WERI-Rb-1 (cell line): ENCODE data around the gene OR10H3.
A peak's percentile ranks its signal among the peaks of the same experiment; 100 is the strongest.

Source experiments
- DNase-seq: peaks from one replicate; pipeline ENCODE4 v3.0.0-alpha.2; 2020
- H3K27ac ChIP-seq: fragments of 250-450 bp; sonication (Bioruptor Pico); 2 replicates; pipeline ENCODE4 v1.5.1; 2020; ENCODE audit warnings: mild to moderate bottlenecking, moderate library complexity
- H3K27me3 ChIP-seq: fragments of 250-450 bp; sonication (Bioruptor Pico); 2 replicates; pipeline ENCODE4 v1.5.1; 2021; ENCODE audit warnings: mild to moderate bottlenecking, low read depth, moderate library complexity; ENCODE audit not compliant: insufficient read depth, severe bottlenecking
- H3K36me3 ChIP-seq: fragments of 250-450 bp; sonication (Bioruptor Pico); 2 replicates; pipeline ENCODE4 v1.5.1; 2020; ENCODE audit warnings: mild to moderate bottlenecking, moderate library complexity
- H3K4me3 ChIP-seq: 2 replicates; pipeline ENCODE4 v1.5.1; 2011; ENCODE audit warnings: low read depth, mild to moderate bottlenecking, control low read depth, low read length
- H3K9me3 ChIP-seq: fragments of 250-450 bp; sonication (Bioruptor Pico); 2 replicates; pipeline ENCODE4 v1.5.1; 2021; ENCODE audit warnings: mild to moderate bottlenecking, moderate library complexity; ENCODE audit not compliant: severe bottlenecking
- CTCF ChIP-seq: IDR thresholded peaks from 2 replicates; pipeline ENCODE4 v1.5.1; 2011; ENCODE audit warnings: low read depth, mild to moderate bottlenecking, control low read depth, inconsistent platforms, low read length

OR10H3 gene

DNA sequence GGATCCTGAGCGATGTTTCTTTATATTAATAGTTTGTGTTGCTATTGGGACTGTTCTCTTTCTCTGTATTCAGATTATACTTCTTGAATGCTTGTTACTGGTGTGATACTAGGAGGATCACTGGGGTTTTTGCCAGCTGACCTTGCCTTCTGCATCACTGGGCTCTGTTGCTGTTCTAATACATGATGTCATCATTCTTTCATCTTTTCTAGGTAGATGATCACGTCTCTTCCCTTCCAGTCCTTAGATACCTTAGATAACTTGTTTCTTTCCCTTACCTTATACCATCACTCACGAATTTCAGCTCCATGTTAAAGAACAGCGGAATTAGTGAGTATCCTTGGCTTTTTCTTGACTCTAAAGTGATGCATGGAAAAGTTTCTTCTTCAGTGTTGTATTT, at the start of gene OR10H3:
TSS of gene OR10H3 (plus strand) at position 264 of the 400 bp plus-strand sequence. CDS start 3,408 bp downstream, outside the sequence.
- no peak for DNase-seq
- TF ChIP-seq CTCF: no peak
- no peak within 1 kb of the TSS for H3K27ac ChIP-seq
- H3K27me3 ChIP-seq: peaks cover 43% of the 10 kb centered on the region
- no peak within 1 kb of the TSS for H3K4me3 ChIP-seq
- no peaks in the 10 kb centered on the region for H3K36me3 ChIP-seq
- no peaks in the 10 kb centered on the region for H3K9me3 ChIP-seq

- H3K36me3 ChIP-seq: no peaks in the 10 kb centered on the region
- DNase-seq: no peak
- no peak for TF ChIP-seq CTCF
- H3K9me3 ChIP-seq: no peaks in the 10 kb centered on the region
- H3K27me3 ChIP-seq: peaks cover 49% of the 10 kb centered on the region
- H3K27ac ChIP-seq: no peak overlapping the region
- H3K4me3 ChIP-seq: no peak overlapping the region
Observed at GRCh38 chr19:15696654-15697194, 41.1 kb upstream of the OR10H3 start.

DNA sequence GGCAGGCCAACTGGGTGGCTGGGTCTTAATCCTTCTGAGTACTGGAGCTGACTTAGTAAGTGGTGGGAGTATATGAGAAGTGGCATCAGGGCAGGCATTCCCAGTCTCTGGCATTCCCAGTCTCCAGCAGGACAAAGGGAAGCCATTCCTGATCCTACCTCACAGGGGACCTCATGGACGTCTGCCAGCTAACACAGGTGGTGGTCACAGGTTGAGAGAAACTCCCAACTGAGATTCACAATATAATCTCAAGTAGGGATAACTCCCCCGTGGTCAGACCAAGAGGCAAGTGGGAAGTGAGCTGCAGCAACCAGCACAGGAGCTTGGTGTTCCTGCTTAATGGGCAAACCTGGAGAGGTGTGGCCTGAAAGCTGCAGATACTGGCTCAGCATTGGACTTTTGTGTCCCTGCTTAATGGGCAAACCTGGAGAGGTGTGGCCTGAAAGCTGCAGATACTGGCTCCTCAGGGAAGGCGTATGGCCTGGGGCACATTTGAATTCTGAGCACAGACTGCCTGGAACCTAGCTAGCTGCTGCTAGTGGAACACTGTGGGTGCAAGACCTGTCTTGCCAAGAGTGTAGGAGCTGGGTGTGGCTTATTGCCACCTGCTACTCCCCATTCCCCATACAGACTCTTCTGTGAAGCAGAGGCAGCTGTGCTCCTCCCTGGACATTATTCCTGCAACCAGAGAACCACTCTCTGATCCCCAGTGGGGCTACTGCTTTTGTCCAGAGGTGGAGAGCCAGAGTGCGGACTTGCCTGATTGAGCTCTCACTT, 35.8 kb upstream of the OR10H3 start:
- Histone ChIP-seq H3K27me3 (peaks cover 32% of the 10 kb centered on the region), H3K4me3 (no peak overlapping the region), H3K36me3 (no peaks in the 10 kb centered on the region), H3K27ac (no peak overlapping the region), H3K9me3 (no peaks in the 10 kb centered on the region)
- no peak for TF ChIP-seq CTCF
- no peak for DNase-seq

GRCh38 chr19:15702534-15702930, 35.3 kb upstream of the OR10H3 start:
- no peaks in the 10 kb centered on the region for H3K36me3 ChIP-seq
- H3K9me3 ChIP-seq: no peaks in the 10 kb centered on the region
- H3K27me3 ChIP-seq: peaks cover 26% of the 10 kb centered on the region
- H3K4me3 ChIP-seq: no peak overlapping the region
- H3K27ac ChIP-seq: no peak overlapping the region
- 0 out of 2 replicates have a peak, but pooled peaks have one; percentile 27 for TF ChIP-seq CTCF
- no peak for DNase-seq

DNA sequence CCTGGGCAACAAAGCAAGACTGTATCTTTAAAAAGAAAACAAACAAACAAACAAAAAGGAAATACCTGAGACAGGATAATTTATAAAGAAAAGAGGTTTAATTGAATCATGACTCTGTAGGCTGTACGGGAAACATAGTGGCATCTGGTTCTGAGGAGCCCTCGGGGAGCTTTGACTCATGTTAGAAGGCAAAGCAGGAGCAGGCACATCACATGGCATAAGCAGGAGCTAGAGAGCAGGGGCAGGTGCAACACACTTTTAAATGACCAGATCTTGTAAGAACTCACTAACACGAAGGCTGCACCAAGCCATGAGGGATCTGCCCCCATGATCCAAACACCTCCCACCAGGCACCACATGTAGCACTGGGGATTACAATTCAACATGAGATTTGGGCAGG, 23.1 kb upstream of the OR10H3 start:
- peaks cover 6% of the 10 kb centered on the region for H3K27me3 ChIP-seq
- H3K4me3 ChIP-seq: no peak overlapping the region
- no peaks in the 10 kb centered on the region for H3K36me3 ChIP-seq
- TF ChIP-seq CTCF: no peak
- no peaks in the 10 kb centered on the region for H3K9me3 ChIP-seq
- H3K27ac ChIP-seq: no peak overlapping the region
- no peak for DNase-seq
